Measurements from ENCODE around the gene DHX30.

GRCh38 chr3:47792699-47793098 lies 10.2 kb upstream of the DHX30 start:
- no peak for TF ChIP-seq REST (tag by site-specific recombination; IDR thresholded peaks at IDR 0.05)
- TF ChIP-seq MEIS1 (CRISPR knock-in tag; IDR thresholded peaks at IDR 0.05; ENCODE audit: borderline replicate concordance) = no peak
- TF ChIP-seq CTCF (tag by site-specific recombination; IDR thresholded peaks at IDR 0.05) = no peak
